OCI-LY7 (cell line): ENCODE measurements around the gene PALLD. TPM values are rescaled to one million over a fixed set of nuclear protein-coding genes. Genes with fewer than 3 reads are reported as not detected.

Experiments used
- BruUV-seq: library from RNA; stranded (reverse); fragments of 400-500 nt; replicated peaks from 2 replicates; lab custom pipeline; 2021; lab: Mats Ljungman, UMichigan
- CTCF ChIA-PET: fragments of 300-600 bp; sonication (Branson Sonifier 250); formaldehyde crosslinking; loops from one replicate; lab custom pipeline; 2022; ENCODE audit warnings: antibody characterized with exemption; ENCODE audit not compliant: unreplicated experiment; lab: Charles Lee
- POLR2A ChIA-PET: fragments of 300-600 bp; sonication (Branson Sonifier 250); formaldehyde crosslinking; loops from one replicate; lab custom pipeline; 2022; ENCODE audit warnings: antibody characterized with exemption; lab: Charles Lee
- DNase-seq: peaks from one replicate; pipeline ENCODE4 v3.0.0-alpha.2; 2015; ENCODE audit warnings: low spot score
- H2AFZ ChIP-seq: fragments of 200-600 bp; sonication (generic), shearing (Covaris generic); 2 replicates; pipeline ENCODE4 v1.6.1; 2014; ENCODE audit warnings: mild to moderate bottlenecking, antibody characterized with exemption, low read length, moderate library complexity
- H3K27ac ChIP-seq: fragments of 200-600 bp; sonication (generic); 2 replicates; pipeline ENCODE4 v1.5.1; 2014; ENCODE audit warnings: mixed run types, low read depth, mild to moderate bottlenecking, moderate library complexity, low read length, inconsistent platforms; ENCODE audit not compliant: poor library complexity, severe bottlenecking
- H3K36me3 ChIP-seq: fragments of 200-600 bp; sonication (generic); 2 replicates; pipeline ENCODE4 v1.6.1; 2014; ENCODE audit warnings: mild to moderate bottlenecking, antibody characterized with exemption, low read length, moderate library complexity, mixed read lengths; ENCODE audit not compliant: insufficient read depth
- H3K4me1 ChIP-seq: fragments of 200-600 bp; sonication (generic); 2 replicates; pipeline ENCODE4 v1.5.1; 2014; ENCODE audit warnings: mild to moderate bottlenecking, low read length; ENCODE audit not compliant: insufficient read depth, poor library complexity, severe bottlenecking
- H3K4me2 ChIP-seq: fragments of 200-600 bp; sonication (generic); 2 replicates; pipeline ENCODE4 v1.6.1; 2014; ENCODE audit warnings: mild to moderate bottlenecking, low read length
- H3K4me3 ChIP-seq: fragments of 200-600 bp; sonication (generic); 2 replicates; pipeline ENCODE4 v1.5.1; 2014; ENCODE audit warnings: mild to moderate bottlenecking, low read depth, low read length; ENCODE audit not compliant: poor library complexity, severe bottlenecking
- H3K79me2 ChIP-seq: fragments of 200-600 bp; sonication (generic); 2 replicates; pipeline ENCODE4 v1.6.1; 2016; ENCODE audit warnings: low read depth, mild to moderate bottlenecking, low read length, moderate library complexity, mixed read lengths; ENCODE audit not compliant: insufficient read depth
- H3K9me2 ChIP-seq: fragments of 200-600 bp; sonication (generic); 2 replicates; pipeline ENCODE4 v1.6.1; 2016; ENCODE audit warnings: mild to moderate bottlenecking, low read length, mixed read lengths; ENCODE audit not compliant: insufficient read depth
- H3K9me3 ChIP-seq: fragments of 200-600 bp; sonication (generic); 2 replicates; pipeline ENCODE4 v1.6.1; 2014; ENCODE audit warnings: mild to moderate bottlenecking, mixed run types, low read length, mixed read lengths
- H4K20me1 ChIP-seq: fragments of 200-600 bp; sonication (generic); 2 replicates; pipeline ENCODE4 v1.6.1; 2014; ENCODE audit warnings: mild to moderate bottlenecking, antibody characterized with exemption, low read length, moderate library complexity, mixed read lengths; ENCODE audit not compliant: insufficient read depth
- CTCF ChIP-seq: fragments of 200-600 bp; sonication (generic); conservative IDR thresholded peaks from 2 replicates; pipeline ENCODE4 v1.5.1; 2014; ENCODE audit warnings: mild to moderate bottlenecking, antibody characterized with exemption, low read length, moderate library complexity, mixed read lengths
- EZH2phosphoT487 ChIP-seq: fragments of 200-600 bp; sonication (generic); IDR thresholded peaks from 2 replicates; pipeline ENCODE4 v1.6.1; 2018; ENCODE audit warnings: low read depth, borderline replicate concordance, mild to moderate bottlenecking, mixed run types, antibody characterized with exemption, low read length, moderate library complexity, mixed read lengths
- intact Hi-C: fragments of 100-400 bp; cut with micrococcal nuclease; formaldehyde crosslinking; loops from one replicate; pipeline ENCODE4 v1.10.0; 2022; ENCODE audit not compliant: unreplicated experiment
- total RNA-seq, 2 experiments: library from RNA; depleted of rRNA in 1 of 2; stranded (reverse); fragments of >200 nt in 1 of 2; shearing (Covaris generic) in 1 of 2; gene quantifications; 2 replicates each; pipeline ENCODE4 v1.2.3, GENCODE V29; 2014 to 2022

Gene PALLD
- total RNA-seq, 2 experiments from 2014 or later, result 0.73 to 2.8 TPM

GRCh38 chr4:168833881-168834280, 337.0 kb downstream of the PALLD start:
- Histone ChIP-seq H4K20me1 (no peaks in the 10 kb centered on the region), H3K4me2 (no peak overlapping the region), H3K9me2 (no peaks in the 10 kb centered on the region), H2AFZ (no peak overlapping the region), H3K4me1 (no peaks in the 10 kb centered on the region), H3K36me3 (no peaks in the 10 kb centered on the region), H3K4me3 (no peak overlapping the region), H3K9me3 (no peaks in the 10 kb centered on the region), H3K79me2 (no peaks in the 10 kb centered on the region), H3K27ac (no peak overlapping the region)
- TF ChIP-seq EZH2phosphoT487, result no peak
- TF ChIP-seq CTCF, result no peak
- intact Hi-C loops, result no loop called here
- no TSS peak for BruUV-seq
- no peak for DNase-seq
- ChIA-PET CTCF (no interaction called here), POLR2A (interaction anchor here (0.9 to 1.5 kb wide), 4 partner anchors 10 to 19 kb away, joined by 3 to 8 read pairs (median 5); no protein-coding TSS in a partner anchor)

GRCh38 chr4:168835880-168836454, 339.1 kb downstream of the PALLD start:
- H3K36me3 ChIP-seq, result no peaks in the 10 kb centered on the region
- no peaks in the 10 kb centered on the region for H4K20me1 ChIP-seq
- ChIA-PET POLR2A (interaction anchor here (0.6 to 1.0 kb wide), 3 partner anchors 15 to 603 kb away, joined by 3 read pairs; no protein-coding TSS in a partner anchor), CTCF (no interaction called here)
- H3K4me1 ChIP-seq, result no peaks in the 10 kb centered on the region
- intact Hi-C loops, result no loop called here
- no peaks in the 10 kb centered on the region for H3K9me3 ChIP-seq
- no peak for DNase-seq
- H3K4me3 ChIP-seq, result no peak overlapping the region
- no peak overlapping the region for H3K27ac ChIP-seq
- TF ChIP-seq CTCF (no peak), EZH2phosphoT487 (no peak)
- H3K9me2 ChIP-seq, result no peaks in the 10 kb centered on the region
- no peak overlapping the region for H2AFZ ChIP-seq
- H3K79me2 ChIP-seq, result no peaks in the 10 kb centered on the region
- H3K4me2 ChIP-seq, result no peak overlapping the region
- no TSS peak for BruUV-seq

GRCh38 chr4:168836490-168836889, 339.6 kb downstream of the PALLD start:
- H4K20me1 ChIP-seq, result no peaks in the 10 kb centered on the region
- POLR2A ChIA-PET, result interaction anchor here (1.0 kb wide), 1 partner anchor 14 kb away, joined by 3 read pairs; no protein-coding TSS in a partner anchor
- no peaks in the 10 kb centered on the region for H3K36me3 ChIP-seq
- no peaks in the 10 kb centered on the region for H3K9me2 ChIP-seq
- H3K9me3 ChIP-seq, result no peaks in the 10 kb centered on the region
- H3K79me2 ChIP-seq, result no peaks in the 10 kb centered on the region
- H3K4me3 ChIP-seq, result no peak overlapping the region
- H3K4me2 ChIP-seq, result no peak overlapping the region
- BruUV-seq, result no TSS peak
- no peaks in the 10 kb centered on the region for H3K4me1 ChIP-seq
- H3K27ac ChIP-seq, result no peak overlapping the region
- no peak for DNase-seq
- intact Hi-C loops, result no loop called here
- CTCF ChIA-PET, result no interaction called here
- no peak for TF ChIP-seq EZH2phosphoT487
- no peak for TF ChIP-seq CTCF
- no peak overlapping the region for H2AFZ ChIP-seq
